HEK293 (cell line): ENCODE results near the gene PLPP6.
A peak's percentile ranks its signal among the peaks of the same experiment; 100 is the strongest.

Source experiments
- SP2 ChIP-seq: fragments of 450-650 bp; formaldehyde crosslinking; IDR thresholded peaks from 2 replicates; pipeline ENCODE4 v1.5.1; 2016; ENCODE audit warnings: missing biosample characterization, missing genetic modification characterization
- ZNF221 ChIP-seq: fragments of 450-650 bp; formaldehyde crosslinking; IDR thresholded peaks from 2 replicates; pipeline ENCODE4 v1.5.1; 2017; ENCODE audit warnings: missing biosample characterization, missing genetic modification characterization, borderline replicate concordance
- ZNF707 ChIP-seq: fragments of 450-650 bp; formaldehyde crosslinking; IDR thresholded peaks from 2 replicates; pipeline ENCODE4 v1.5.1; 2016; ENCODE audit warnings: missing biosample characterization, missing genetic modification characterization
- ZNF76 ChIP-seq: fragments of 450-650 bp; formaldehyde crosslinking; IDR thresholded peaks from 2 replicates; pipeline ENCODE4; 2016; ENCODE audit warnings: low read depth, missing biosample characterization, missing genetic modification characterization, borderline replicate concordance
- TF ChIP-seq, protein P1 (sequence below): fragments of 450-650 bp; formaldehyde crosslinking; IDR thresholded peaks from 2 replicates; pipeline ENCODE4 v1.5.1; 2016; ENCODE audit warnings: missing biosample characterization, missing genetic modification characterization

DNA sequence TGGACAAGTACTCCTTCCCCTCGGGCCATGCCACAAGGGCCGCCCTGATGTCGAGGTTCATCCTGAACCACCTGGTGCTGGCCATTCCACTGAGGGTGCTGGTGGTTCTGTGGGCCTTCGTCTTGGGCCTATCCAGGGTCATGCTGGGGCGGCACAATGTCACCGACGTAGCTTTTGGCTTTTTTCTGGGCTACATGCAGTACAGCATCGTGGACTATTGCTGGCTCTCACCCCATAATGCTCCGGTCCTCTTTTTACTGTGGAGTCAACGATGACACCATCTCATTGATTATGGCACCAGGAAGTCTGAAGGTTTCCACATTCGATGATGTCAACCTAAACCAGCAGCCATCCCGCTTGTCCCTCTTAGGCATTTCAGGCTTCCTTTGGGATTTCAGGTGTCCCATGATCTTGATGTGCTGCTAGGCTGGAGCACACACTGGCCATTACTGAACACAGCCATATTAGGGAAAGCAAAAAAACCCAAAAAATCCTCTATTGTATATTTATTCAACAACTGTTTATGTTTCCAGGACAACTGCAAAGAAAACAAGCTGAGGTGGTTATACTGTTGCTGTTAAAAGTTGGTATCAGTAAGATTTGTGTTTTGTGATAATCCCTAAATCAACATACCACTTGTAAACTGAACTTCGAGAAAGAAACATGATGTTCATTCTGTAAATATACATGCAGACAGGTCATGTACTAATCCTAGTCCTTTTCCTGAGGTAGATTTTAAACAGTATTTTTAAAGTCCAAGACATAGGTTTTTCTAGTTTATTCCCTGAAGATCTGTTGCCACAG lies 1.1 kb downstream of the PLPP6 start:
- TF ChIP-seq, protein P1, sequence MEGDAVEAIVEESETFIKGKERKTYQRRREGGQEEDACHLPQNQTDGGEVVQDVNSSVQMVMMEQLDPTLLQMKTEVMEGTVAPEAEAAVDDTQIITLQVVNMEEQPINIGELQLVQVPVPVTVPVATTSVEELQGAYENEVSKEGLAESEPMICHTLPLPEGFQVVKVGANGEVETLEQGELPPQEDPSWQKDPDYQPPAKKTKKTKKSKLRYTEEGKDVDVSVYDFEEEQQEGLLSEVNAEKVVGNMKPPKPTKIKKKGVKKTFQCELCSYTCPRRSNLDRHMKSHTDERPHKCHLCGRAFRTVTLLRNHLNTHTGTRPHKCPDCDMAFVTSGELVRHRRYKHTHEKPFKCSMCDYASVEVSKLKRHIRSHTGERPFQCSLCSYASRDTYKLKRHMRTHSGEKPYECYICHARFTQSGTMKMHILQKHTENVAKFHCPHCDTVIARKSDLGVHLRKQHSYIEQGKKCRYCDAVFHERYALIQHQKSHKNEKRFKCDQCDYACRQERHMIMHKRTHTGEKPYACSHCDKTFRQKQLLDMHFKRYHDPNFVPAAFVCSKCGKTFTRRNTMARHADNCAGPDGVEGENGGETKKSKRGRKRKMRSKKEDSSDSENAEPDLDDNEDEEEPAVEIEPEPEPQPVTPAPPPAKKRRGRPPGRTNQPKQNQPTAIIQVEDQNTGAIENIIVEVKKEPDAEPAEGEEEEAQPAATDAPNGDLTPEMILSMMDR (tag by site-specific recombination): no peak
- peak; percentile 63; the same call in 1 of the 2 replicates for TF ChIP-seq ZNF76 (tag by site-specific recombination)
- TF ChIP-seq ZNF707: no peak
- TF ChIP-seq SP2 (tag by site-specific recombination): peak; percentile 23; the same call in 1 of the 2 replicates
- TF ChIP-seq ZNF221 (tag by site-specific recombination): no peak
